GM12878 (cell line): ENCODE measurements around the gene PDHA1. TPM values are rescaled to one million over a fixed set of nuclear protein-coding genes. Genes with fewer than 3 reads are reported as not detected.

ENCODE experiments used
- ATAC-seq: fragments of 200-7000 bp; cut with Tn5 transposase; 3 replicates; pipeline ENCODE4 v1.9.1; 2020; ENCODE audit warnings: mild to moderate bottlenecking, moderate library complexity
- BruUV-seq: library from RNA; stranded (reverse); fragments of 400-500 nt; replicated peaks from 2 replicates; lab custom pipeline; 2021; lab: Mats Ljungman, UMichigan
- CTCF ChIA-PET: fragments of 300-600 bp; sonication (Branson Sonifier 250); formaldehyde crosslinking; extraction: SDS; loops from one replicate; lab custom pipeline; 2021; ENCODE audit warnings: inconsistent platforms; lab: Yijun Ruan, JAX
- POLR2A ChIA-PET: fragments of 350-600 bp; formaldehyde crosslinking; extraction: SDS; loops from one replicate; lab custom pipeline; 2021; ENCODE audit warnings: inconsistent platforms; lab: Charles Lee
- RAD21 ChIA-PET: fragments of 300-600 bp; sonication (Branson Sonifier 250); formaldehyde crosslinking; loops from one replicate; lab custom pipeline; 2023; ENCODE audit warnings: antibody characterized with exemption; ENCODE audit not compliant: unreplicated experiment; lab: Charles Lee
- SMC1A ChIA-PET: fragments of 300-600 bp; sonication (Branson Sonifier 250); formaldehyde crosslinking; loops from one replicate; lab custom pipeline; 2023; ENCODE audit not compliant: unreplicated experiment, uncharacterized antibody; lab: Charles Lee
- DNase-seq: peaks from one replicate; pipeline ENCODE4 v3.0.0-alpha.2; 2011; ENCODE audit warnings: low read depth, low spot score
- FAIRE-seq: peaks from 3 replicates; lab custom pipeline; 2011; peaks lifted over from hg19 to GRCh38; lab: Jason Lieb, UNC
- H2AFZ ChIP-seq: 2 replicates; pipeline ENCODE4 v1.6.0; 2011; ENCODE audit warnings: low read depth, low read length, control low read depth; ENCODE audit not compliant: control insufficient read depth
- H3K27ac ChIP-seq: 2 replicates; pipeline ENCODE4 v1.5.1; 2011; ENCODE audit warnings: control low read depth; ENCODE audit not compliant: control insufficient read depth, insufficient read depth
- H3K27me3 ChIP-seq, 2 experiments: replicated peaks in 1 of 2; 2 replicates each; pipeline versions ENCODE4 v1.6.0 to v1.6.1; 2011; ENCODE audit warnings: low read length in 1 of 2; ENCODE audit not compliant: control insufficient read depth in 2 of 2, insufficient read depth in 2 of 2
- H3K36me3 ChIP-seq, 2 experiments: 2 replicates each; pipeline ENCODE4 v1.5.1; 2011; ENCODE audit warnings: low read length in 1 of 2; ENCODE audit not compliant: control insufficient read depth in 2 of 2, insufficient read depth in 2 of 2
- H3K4me1 ChIP-seq: 2 replicates; pipeline ENCODE4 v1.6.1; 2011; ENCODE audit warnings: mild to moderate bottlenecking, low read length, moderate library complexity, mixed read lengths; ENCODE audit not compliant: control insufficient read depth, insufficient read depth
- H3K4me2 ChIP-seq: 2 replicates; pipeline ENCODE4 v1.6.0; 2011; ENCODE audit warnings: control low read depth; ENCODE audit not compliant: control insufficient read depth, insufficient read depth
- H3K4me3 ChIP-seq: fragments of 200-600 bp; sonication (generic); 2 replicates; pipeline ENCODE4 v1.5.1; 2016
- H3K79me2 ChIP-seq: 2 replicates; pipeline ENCODE4 v1.6.0; 2011; ENCODE audit warnings: low read length; ENCODE audit not compliant: control insufficient read depth, insufficient read depth
- H3K9ac ChIP-seq: 2 replicates; pipeline ENCODE4 v1.8.0; 2011; ENCODE audit warnings: low read length, control low read depth, mixed read lengths; ENCODE audit not compliant: control insufficient read depth, insufficient read depth
- H3K9me3 ChIP-seq: replicated peaks from 3 replicates; pipeline ENCODE4 v1.5.1; 2011; ENCODE audit warnings: mild to moderate bottlenecking, low read length; ENCODE audit not compliant: control insufficient read depth, insufficient read depth
- H4K20me1 ChIP-seq: 2 replicates; pipeline ENCODE4 v1.6.0; 2011; ENCODE audit not compliant: control insufficient read depth, insufficient read depth
- ASH2L ChIP-seq: fragments of 300-600, 200-600 bp; sonication (generic); IDR thresholded peaks from 2 replicates; pipeline ENCODE4 v1.6.1; 2017; ENCODE audit warnings: low read depth, mild to moderate bottlenecking, borderline replicate concordance
- BACH1 ChIP-seq: fragments of 450-650 bp; IDR thresholded peaks from 2 replicates; pipeline ENCODE4 v1.6.1; 2017; ENCODE audit warnings: mild to moderate bottlenecking, borderline replicate concordance
- CEBPZ ChIP-seq: fragments of 150-350 bp; IDR thresholded peaks from 2 replicates; pipeline ENCODE4 v1.6.1; 2016; ENCODE audit warnings: low read depth, low read length
- CHD2 ChIP-seq: IDR thresholded peaks from 2 replicates; pipeline ENCODE4 v1.6.1; 2011; ENCODE audit warnings: low read depth, low read length, improper control_type of control experiment, borderline replicate concordance
- MTA3 ChIP-seq: IDR thresholded peaks from 2 replicates; pipeline ENCODE4 v1.6.1; 2012; ENCODE audit warnings: low read length, inconsistent platforms, borderline replicate concordance
- NFYA ChIP-seq: IDR thresholded peaks from 2 replicates; pipeline ENCODE4 v1.6.1; 2011; ENCODE audit warnings: low read depth, mild to moderate bottlenecking, low read length, improper control_type of control experiment, borderline replicate concordance
- NR2C1 ChIP-seq: fragments of 450-650 bp; IDR thresholded peaks from 2 replicates; pipeline ENCODE4 v1.6.1; 2017; ENCODE audit warnings: antibody characterized with exemption, mild to moderate bottlenecking, moderate library complexity
- NR2C2 ChIP-seq: IDR thresholded peaks from 2 replicates; pipeline ENCODE4 v1.6.1; 2011; ENCODE audit warnings: borderline replicate concordance, low read depth; ENCODE audit not compliant: control insufficient read depth, insufficient read length
- PKNOX1 ChIP-seq: fragments of 450-650 bp; IDR thresholded peaks from 2 replicates; pipeline ENCODE4 v1.6.1; 2016; ENCODE audit warnings: mild to moderate bottlenecking
- RUNX3 ChIP-seq: IDR thresholded peaks from 2 replicates; pipeline ENCODE4 v1.6.1; 2012; ENCODE audit warnings: low read length, inconsistent platforms
- USF2 ChIP-seq: IDR thresholded peaks from 2 replicates; pipeline ENCODE4 v1.6.1; 2011; ENCODE audit warnings: low read depth, low read length, improper control_type of control experiment, borderline replicate concordance
- ZBTB11 ChIP-seq: fragments of 450-650 bp; formaldehyde crosslinking; IDR thresholded peaks from 2 replicates; pipeline ENCODE4 v1.5.0; 2022; ENCODE audit warnings: mild to moderate bottlenecking, missing genetic modification characterization
- ZBTB33 ChIP-seq: fragments of 450-650 bp; IDR thresholded peaks from 2 replicates; pipeline ENCODE4 v1.6.1; 2017; ENCODE audit warnings: mild to moderate bottlenecking
- WGBS: methylation state at CpG from one replicate; pipeline ENCODE4 v1.1.6; 2016; ENCODE audit warnings: low lambda C conversion rate; ENCODE audit not compliant: insufficient replicate concordance, insufficient coverage; ENCODE audit errors: missing lambda C conversion rate; 5-methylcytosine and 5-hydroxymethylcytosine counted together
- in situ Hi-C: fragments of 300-500 bp; cut with MboI; formaldehyde crosslinking; loops from 9 replicates; pipeline ENCODE4 v1.14.3; 2018; ENCODE audit warnings: mixed read lengths
- intact Hi-C: fragments of 100-400 bp; cut with micrococcal nuclease; formaldehyde crosslinking; loops from one replicate; pipeline ENCODE4 v1.14.2; 2022; ENCODE audit not compliant: unreplicated experiment
- polyA plus RNA-seq, 11 experiments: library from polyadenylated mRNA; depleted of rRNA in 4 of 11; unstranded in 6 of 11; stranded (reverse) in 5 of 11; fragments of >200 nt; fragmentation: Nextera tagmentation in 4 of 11; fragmentation: Illumina TruSeq in 1 of 11; extraction: Ambion mirVana in 4 of 11; extraction: Trizol in 1 of 11; gene quantifications; 1 replicate in 1 of 11; 2 replicates in 10 of 11; pipeline versions ENCODE4 v1.2.1 to v1.2.3, GENCODE V29; 2011 to 2016; ENCODE audit warnings: inconsistent platforms in 2 of 11, missing spikeins in 2 of 11, low read depth in 1 of 11
- total RNA-seq, 4 experiments: library from RNA; depleted of rRNA in 3 of 4; stranded (reverse); fragments of >200 nt in 3 of 4; fragmentation: Illumina TruSeq in 1 of 4; extraction: Trizol in 1 of 4; gene quantifications; 2 replicates each; pipeline versions ENCODE4 v1.2.1 to v1.2.3, GENCODE V29; 2013 to 2021

PDHA1 gene
- total and polyA plus RNA-seq, 10 of the 15 experiments (the other 5 are each of a cell fraction or from before 2014, with no cell fraction given): 175 to 370 (median 270) TPM

GRCh38 chrX:19381326-19381725 lies 37.6 kb downstream of the PDHA1 start:
- CTCF ChIA-PET: interaction anchor here (1.0 to 1.9 kb wide), 3 partner anchors 22 to 524 kb away, joined by 3 to 8 read pairs (median 5); no protein-coding TSS in a partner anchor
- BruUV-seq: no TSS peak
- Histone ChIP-seq H3K36me3 (no peaks in the 10 kb centered on the region), H3K79me2 (no peaks in the 10 kb centered on the region), H3K4me3 (no peak overlapping the region), H4K20me1 (no peaks in the 10 kb centered on the region), H3K27me3 (no peaks in the 10 kb centered on the region), H3K9ac (no peak overlapping the region), H3K4me2 (no peak overlapping the region), H3K4me1 (no peaks in the 10 kb centered on the region), H3K27ac (no peak overlapping the region), H2AFZ (no peak overlapping the region), H3K9me3 (no peaks in the 10 kb centered on the region; the same call in 2 of the 3 replicates)
- DNase-seq (no peak), ATAC-seq (no peak), FAIRE-seq (no peak)
- POLR2A ChIA-PET: no interaction called here
- RAD21 ChIA-PET: no interaction called here
- SMC1A ChIA-PET: interaction anchor here (1.7 kb wide), 1 partner anchor 154 kb away, joined by 6 read pairs; no protein-coding TSS in a partner anchor
- in situ Hi-C loops (no loop called here), intact Hi-C loops (no loop called here)
- WGBS: 70% methylated on average over 9 of the region's 9 CpGs
- TF ChIP-seq PKNOX1: no peak
- TF ChIP-seq BACH1: no peak
- no peak for TF ChIP-seq CEBPZ
- TF ChIP-seq ASH2L: no peak
- no peak for TF ChIP-seq ZBTB33
- no peak for TF ChIP-seq ZBTB11 (CRISPR knock-in tag)
- TF ChIP-seq MTA3: no peak
- TF ChIP-seq USF2: no peak
- TF ChIP-seq NR2C2: no peak
- no peak for TF ChIP-seq NFYA
- TF ChIP-seq CHD2: no peak
- TF ChIP-seq RUNX3: no peak
- TF ChIP-seq NR2C1: no peak
